Measurements from ENCODE around the gene PELO.

The PELO gene

GRCh38 chr5:52746539-52746938, 41.2 kb upstream of the PELO start:
- CTCF ChIA-PET = no interaction called here
- POLR2A ChIA-PET (ENCODE audit: low non-redundant PET) = no interaction called here
- no peak for TF ChIP-seq CTCF (conservative IDR thresholded peaks at IDR 0.05; ENCODE audit: low read depth)
- DNase-seq (ENCODE audit: low spot score) = no peak
- H3K27ac ChIP-seq = no peak overlapping the region

GRCh38 chr5:52748590-52748989, 39.1 kb upstream of the PELO start:
- no peak overlapping the region for H3K27ac ChIP-seq
- ChIA-PET CTCF (no interaction called here), POLR2A (ENCODE audit: low non-redundant PET) (no interaction called here)
- DNase-seq (ENCODE audit: low spot score) = no peak
- no peak for TF ChIP-seq CTCF (conservative IDR thresholded peaks at IDR 0.05; ENCODE audit: low read depth)

GRCh38 chr5:52749666-52750065, 38.0 kb upstream of the PELO start:
- no peak for DNase-seq (ENCODE audit: low spot score)
- H3K27ac ChIP-seq = no peak overlapping the region
- ChIA-PET CTCF (no interaction called here), POLR2A (ENCODE audit: low non-redundant PET) (no interaction called here)
- no peak for TF ChIP-seq CTCF (conservative IDR thresholded peaks at IDR 0.05; ENCODE audit: low read depth)

- no peak for DNase-seq (ENCODE audit: low spot score)
- POLR2A ChIA-PET (ENCODE audit: low non-redundant PET) = no interaction called here
- CTCF ChIA-PET = interaction anchor here (0.7 kb wide), 1 partner anchor 57 kb away, joined by 3 read pairs; no protein-coding TSS in a partner anchor
- no peak overlapping the region for H3K27ac ChIP-seq
- no peak for TF ChIP-seq CTCF (conservative IDR thresholded peaks at IDR 0.05; ENCODE audit: low read depth)
Measured at GRCh38 chr5:52751137-52751536, 36.6 kb upstream of the PELO start.

GRCh38 chr5:52754051-52754450, 33.7 kb upstream of the PELO start:
- H3K27ac ChIP-seq = no peak overlapping the region
- DNase-seq (ENCODE audit: low spot score) = no peak
- no peak for TF ChIP-seq CTCF (conservative IDR thresholded peaks at IDR 0.05; ENCODE audit: low read depth)
- CTCF ChIA-PET = interaction anchor here (0.5 to 1.3 kb wide), 4 partner anchors 15 to 357 kb away, joined by 3 to 6 read pairs (median 4); no protein-coding TSS in a partner anchor
- POLR2A ChIA-PET (ENCODE audit: low non-redundant PET) = no interaction called here

- DNase-seq (ENCODE audit: low spot score) = no peak
- CTCF ChIA-PET = interaction anchor here (0.6 kb wide), 2 partner anchors 24 to 183 kb away, joined by 4 to 5 read pairs; no protein-coding TSS in a partner anchor
- TF ChIP-seq CTCF (conservative IDR thresholded peaks at IDR 0.05; ENCODE audit: low read depth) = no peak
- no peak overlapping the region for H3K27ac ChIP-seq
- POLR2A ChIA-PET (ENCODE audit: low non-redundant PET) = no interaction called here
Measured at GRCh38 chr5:52757527-52757926, 30.2 kb upstream of the PELO start.

GRCh38 chr5:52758014-52758413, 29.7 kb upstream of the PELO start:
- TF ChIP-seq CTCF (conservative IDR thresholded peaks at IDR 0.05; ENCODE audit: low read depth) = no peak
- ChIA-PET POLR2A (ENCODE audit: low non-redundant PET) (no interaction called here), CTCF (interaction anchor here (0.8 to 0.9 kb wide), 2 partner anchors 15 to 65 kb away, joined by 3 read pairs; no protein-coding TSS in a partner anchor)
- H3K27ac ChIP-seq = no peak overlapping the region
- no peak for DNase-seq (ENCODE audit: low spot score)
